Measurements from ENCODE around the gene ZDHHC11B.
A peak's percentile ranks its signal among the peaks of the same experiment; 100 is the strongest.

The ZDHHC11B gene

GRCh38 chr5:671459-672328 lies 112.8 kb downstream of the ZDHHC11B start:
- DNase-seq = peak; percentile 84

GRCh38 chr5:670396-671270 lies 113.9 kb downstream of the ZDHHC11B start:
- DNase-seq = no peak

GRCh38 chr5:669842-670395 lies 114.6 kb downstream of the ZDHHC11B start:
- no peak for DNase-seq

- DNase-seq = no peak
Measured at GRCh38 chr5:669111-669841, 115.3 kb downstream of the ZDHHC11B start.

- no peak for DNase-seq
Measured at GRCh38 chr5:668283-668995, 116.1 kb downstream of the ZDHHC11B start.

GRCh38 chr5:666816-667498 lies 117.6 kb downstream of the ZDHHC11B start:
- no peak for DNase-seq

- DNase-seq = no peak
Measured at GRCh38 chr5:665956-666711, 118.4 kb downstream of the ZDHHC11B start.

- no peak for DNase-seq
Measured at GRCh38 chr5:665541-665955, 119.0 kb downstream of the ZDHHC11B start.

- no peak for DNase-seq
Measured at GRCh38 chr5:664994-665360, 119.6 kb downstream of the ZDHHC11B start.

- no peak for DNase-seq
Measured at GRCh38 chr5:664343-664993, 120.1 kb downstream of the ZDHHC11B start.

GRCh38 chr5:663436-664342 lies 120.8 kb downstream of the ZDHHC11B start:
- DNase-seq = no peak

- DNase-seq = no peak
Measured at GRCh38 chr5:662751-663435, 121.6 kb downstream of the ZDHHC11B start.

- no peak for DNase-seq
Measured at GRCh38 chr5:661891-662750, 122.4 kb downstream of the ZDHHC11B start.

GRCh38 chr5:660491-661030 lies 124.0 kb downstream of the ZDHHC11B start:
- no peak for DNase-seq
